ENCODE results near the gene DRICH1.
"Not testable (repeated sequence)": the region's sequence is repeated elsewhere in the genome, so short reads cannot be mapped to it uniquely, and the experiment has no call there.

The DRICH1 gene

DNA sequence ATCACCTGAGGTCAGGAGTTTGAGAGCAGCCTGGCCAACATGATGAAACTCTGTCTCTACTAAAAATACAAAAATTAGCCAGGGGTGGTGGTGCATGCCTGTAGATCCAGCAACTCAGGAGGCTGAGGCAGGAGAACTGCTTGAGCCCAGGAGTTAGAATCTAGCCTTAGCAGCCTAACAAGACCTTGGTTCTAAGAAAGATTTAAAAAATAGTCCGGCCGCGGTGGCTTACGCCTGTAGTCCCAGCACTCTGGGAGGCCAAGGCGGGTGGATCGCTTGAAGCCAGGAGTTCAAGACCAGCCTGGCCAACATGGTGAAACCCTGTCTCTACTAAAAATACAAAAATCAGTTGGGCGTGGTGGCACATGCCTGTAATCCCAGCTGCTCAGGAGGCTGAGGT, 14.4 kb upstream of the DRICH1 start:
- DNase-seq, result not testable (repeated sequence)

GRCh38 chr22:23640206-23640605, 8.1 kb upstream of the DRICH1 start:
- not testable (repeated sequence) for DNase-seq

DNA sequence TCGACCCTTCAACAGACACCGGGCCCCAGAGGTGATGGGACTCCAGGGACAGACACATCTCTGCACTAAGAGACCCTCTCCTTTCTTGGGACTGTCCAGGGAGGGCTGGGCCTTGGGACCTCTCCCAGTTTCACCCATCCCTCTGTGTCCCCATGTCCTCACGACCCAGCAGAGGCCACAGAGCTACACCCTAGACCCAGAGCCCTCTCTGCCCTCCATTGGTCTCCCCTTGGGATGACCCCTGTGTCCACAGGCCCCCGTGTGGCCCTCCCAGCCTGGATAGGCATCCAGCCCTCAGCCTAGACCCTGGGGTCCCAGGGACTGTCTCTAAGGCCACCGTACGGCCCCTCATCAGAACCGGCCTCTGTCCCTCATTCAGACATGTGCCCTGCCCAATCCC, 7.5 kb upstream of the DRICH1 start:
- no peak for DNase-seq

- no peak for DNase-seq
Measured at GRCh38 chr22:23638611-23639010, 6.5 kb upstream of the DRICH1 start.

GRCh38 chr22:23635291-23635690, 3.2 kb upstream of the DRICH1 start:
- not testable (repeated sequence) for DNase-seq

DNA sequence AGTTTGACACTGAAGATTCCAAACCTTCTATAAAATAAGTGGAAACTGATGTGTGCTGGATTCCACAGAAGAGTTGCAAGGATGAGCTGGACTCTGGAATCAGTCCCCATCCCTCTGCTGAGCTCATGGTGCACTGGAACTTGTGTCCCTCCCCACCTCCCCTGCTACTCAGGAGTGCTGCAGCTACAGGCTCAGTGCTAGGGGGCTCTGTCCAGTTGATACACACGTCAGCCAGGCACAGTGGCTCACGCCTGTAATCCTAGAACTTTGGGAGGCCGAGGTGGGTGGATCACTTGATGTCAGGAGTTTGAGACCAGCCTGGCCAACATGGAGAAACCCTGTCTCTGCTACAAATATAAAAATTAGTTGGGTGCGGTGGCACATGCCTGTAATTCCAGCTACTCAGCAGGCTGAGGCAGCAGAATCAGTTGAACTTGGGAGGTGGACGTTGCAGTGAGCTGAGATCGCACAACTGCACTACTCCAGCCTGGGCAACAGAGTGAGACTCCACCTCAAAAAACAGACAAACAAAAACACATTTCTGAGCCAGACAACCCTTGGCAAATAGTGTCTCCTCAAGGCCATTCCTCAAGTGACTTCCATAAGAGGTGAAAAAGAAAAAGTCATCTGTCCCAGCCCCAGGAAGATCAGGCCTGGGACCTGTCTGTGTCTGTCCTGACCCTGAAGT, 3.9 kb downstream of the DRICH1 start:
- not testable (repeated sequence) for DNase-seq

DNA sequence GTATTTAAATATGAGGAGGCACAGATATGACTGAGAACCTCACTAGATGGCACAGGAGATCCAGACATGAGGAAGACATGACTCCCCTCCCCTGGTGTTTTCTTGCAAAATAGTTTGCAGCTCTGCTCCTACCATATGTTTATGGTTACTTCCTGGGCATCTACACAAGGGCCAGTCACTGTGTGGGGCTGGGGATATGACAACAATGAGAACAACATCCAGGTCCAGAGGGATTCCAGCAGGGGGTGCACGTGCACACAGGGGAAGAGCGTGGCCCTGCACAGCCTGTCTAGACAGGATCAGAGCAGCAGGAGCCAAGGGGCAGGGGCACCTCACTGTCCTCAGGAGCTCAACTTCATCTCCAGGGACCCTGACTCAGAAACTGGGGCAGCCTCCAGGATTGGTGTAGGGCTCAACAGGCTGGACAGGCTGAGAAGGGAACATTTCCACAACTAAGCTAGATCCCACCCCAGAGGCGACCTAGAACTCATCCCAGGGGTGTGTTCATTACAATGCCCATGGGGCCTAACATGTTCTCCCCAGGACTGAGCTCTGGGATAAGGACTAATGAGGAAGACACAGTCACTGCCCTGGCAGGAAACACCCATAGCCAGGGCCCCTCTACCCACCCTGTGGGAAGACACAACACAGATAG, 4.6 kb downstream of the DRICH1 start:
- peak; percentile 47 for DNase-seq

DNA sequence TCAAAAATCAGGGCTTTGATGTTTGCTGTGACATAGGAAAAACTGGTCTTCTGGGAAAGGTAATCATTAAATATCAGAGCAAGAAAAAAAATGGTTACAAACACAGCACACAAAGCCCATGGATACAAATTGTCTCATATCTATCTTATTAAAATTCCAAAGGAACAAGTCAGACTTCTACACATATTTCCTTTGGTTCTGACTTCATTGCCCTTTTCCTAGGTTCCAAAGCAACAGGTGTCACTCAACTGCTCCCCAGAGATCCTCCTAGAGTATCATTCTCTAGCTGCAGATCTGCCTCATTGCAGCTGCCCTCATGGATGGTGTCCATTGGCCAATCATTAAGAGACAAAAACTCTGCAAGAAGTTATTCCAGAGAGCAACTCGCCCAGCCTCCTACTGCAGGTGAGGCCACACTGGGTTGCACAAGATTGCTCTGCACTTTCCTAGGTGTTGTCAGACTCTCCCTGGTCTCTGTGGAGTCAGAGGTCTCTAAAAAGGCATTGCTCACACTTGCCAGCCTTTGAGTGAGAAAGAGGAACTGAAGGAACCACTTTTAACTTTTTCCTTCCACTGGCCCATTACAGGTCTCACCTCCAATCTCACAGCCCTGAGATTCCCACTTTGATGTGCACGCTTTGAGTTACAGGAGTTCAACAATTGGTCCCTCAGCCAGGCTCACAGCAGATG, 5.7 kb downstream of the DRICH1 start:
- no peak for DNase-seq

GRCh38 chr22:23622634-23623033, 9.5 kb downstream of the DRICH1 start:
- no peak for DNase-seq

DNA sequence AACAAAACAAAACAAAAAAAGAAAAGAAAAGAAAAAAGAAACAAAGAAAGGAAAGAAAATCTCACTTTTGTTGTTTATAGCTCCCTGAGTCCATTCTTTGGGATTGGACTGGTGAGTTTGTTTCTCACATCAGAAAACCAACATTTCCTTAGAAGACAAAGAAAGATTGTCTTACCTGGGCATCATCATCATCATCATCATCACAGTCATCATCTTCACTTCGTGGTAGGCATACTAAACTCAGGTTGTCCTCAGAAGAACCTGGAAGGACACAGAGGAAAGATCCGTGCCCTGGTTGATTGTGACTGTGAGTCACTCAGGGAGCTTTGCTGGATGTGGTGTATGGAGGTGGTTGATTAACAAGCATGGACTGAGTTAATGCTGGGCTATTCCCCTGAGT, 10.2 kb downstream of the DRICH1 start:
- DNase-seq, result not testable (repeated sequence)

DNA sequence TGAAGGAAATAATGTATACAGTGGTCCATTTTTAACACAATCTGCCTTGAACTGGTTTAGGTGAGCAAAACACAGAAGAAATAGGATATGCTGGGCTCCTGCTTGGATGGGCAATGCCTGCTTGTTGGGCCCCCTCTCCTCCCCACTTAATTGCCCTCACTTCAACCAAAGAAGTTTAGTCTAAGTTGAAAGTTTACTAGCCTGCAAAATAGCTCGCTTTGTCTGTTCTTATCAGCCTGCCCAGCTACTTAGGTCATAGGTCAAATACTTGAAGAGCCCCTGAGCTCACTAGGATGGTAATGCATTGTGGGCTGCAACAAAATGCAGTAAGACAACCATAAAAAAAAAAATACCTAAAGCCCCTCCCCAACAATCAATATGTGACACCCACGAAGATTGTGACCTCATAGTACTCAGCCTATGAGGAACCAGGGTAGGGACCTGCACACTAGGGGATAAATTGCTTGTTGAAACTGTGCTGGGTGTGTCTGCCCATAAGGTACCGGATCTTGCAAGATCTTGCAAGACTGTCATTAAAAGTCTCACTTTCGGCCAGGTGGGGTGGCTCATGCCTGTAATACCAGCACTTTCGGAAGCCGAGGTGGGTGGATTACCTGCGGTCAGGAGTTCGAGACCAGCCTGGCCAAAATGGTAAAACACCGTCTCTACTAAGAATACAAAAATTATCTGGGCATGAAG, 10.9 kb downstream of the DRICH1 start:
- no peak for DNase-seq

DNA sequence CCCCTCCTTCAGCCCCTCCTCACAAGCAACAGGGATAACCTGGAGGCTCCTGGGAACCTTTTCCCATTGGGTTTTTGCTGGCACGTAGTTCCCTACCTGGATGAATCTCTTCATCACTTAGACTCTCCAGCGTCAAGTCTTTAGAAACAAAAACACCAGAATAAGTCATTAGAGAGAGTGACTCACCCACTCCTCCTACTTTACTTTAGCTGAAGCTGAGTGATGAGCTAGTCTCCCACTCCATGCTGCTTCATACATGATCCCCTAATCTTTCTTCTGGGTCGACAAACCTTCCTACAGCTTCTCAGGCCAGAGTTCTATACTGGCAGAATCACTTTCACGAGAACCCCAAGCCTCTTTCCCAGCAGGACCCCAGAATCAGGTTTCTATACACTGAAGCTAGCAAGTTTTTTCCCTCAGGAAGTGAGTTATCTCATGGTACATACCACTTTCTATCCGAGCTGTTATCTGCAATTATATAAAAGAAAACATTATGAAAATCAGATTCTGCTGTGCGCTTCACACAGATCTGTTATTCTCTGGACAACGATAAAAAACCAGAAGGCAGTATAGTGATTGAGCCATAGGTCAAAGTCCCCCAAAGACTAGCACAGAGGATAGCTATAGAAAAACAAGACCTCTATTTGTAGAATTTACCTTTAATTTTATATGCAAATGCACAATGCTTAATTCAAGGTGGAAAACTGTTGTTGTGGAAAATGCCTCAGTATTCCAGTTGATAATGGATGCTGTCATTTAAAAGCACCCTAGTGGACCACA, 18.7 kb downstream of the DRICH1 start:
- no peak for DNase-seq

DNA sequence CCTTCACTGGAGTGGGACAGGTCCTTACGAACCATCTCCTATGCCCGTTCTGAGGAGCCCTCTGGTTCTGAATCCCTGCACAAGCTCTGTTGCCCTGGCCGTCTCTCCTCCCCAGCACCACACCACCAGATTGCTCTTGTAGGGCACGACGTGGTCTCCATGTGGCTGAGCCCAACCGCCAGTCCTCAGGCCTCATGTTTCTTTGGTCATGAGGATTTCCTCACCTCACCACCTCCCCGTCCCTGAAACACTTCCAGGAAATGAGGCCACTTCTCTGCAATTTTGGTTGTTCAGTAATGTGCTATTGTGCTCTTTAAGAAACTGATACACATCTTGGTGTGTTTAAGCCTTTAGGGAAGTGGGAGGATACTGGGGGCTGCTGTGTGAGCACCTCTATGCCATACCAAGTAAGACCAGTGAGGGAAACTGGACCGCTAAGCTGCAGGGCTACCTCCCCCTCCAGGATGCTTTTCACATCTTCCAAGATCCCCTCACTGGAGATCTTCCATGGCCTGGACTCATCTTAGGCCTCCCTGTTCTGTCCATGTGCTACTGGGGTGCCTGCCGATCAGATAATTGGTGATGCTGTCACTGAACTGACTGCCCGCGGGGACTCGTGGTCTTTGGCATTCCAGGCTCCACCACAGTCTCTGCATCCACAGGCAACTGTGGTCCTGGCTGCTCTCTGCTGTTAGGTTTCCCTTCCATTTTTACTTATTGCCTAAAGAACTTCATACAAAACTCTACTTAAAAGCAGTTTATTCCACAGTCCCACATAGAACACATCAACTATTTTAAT, 21.9 kb downstream of the DRICH1 start:
- DNase-seq, result no peak

- no peak for DNase-seq
Measured at GRCh38 chr22:23608583-23608982, 23.5 kb downstream of the DRICH1 start.

DNA sequence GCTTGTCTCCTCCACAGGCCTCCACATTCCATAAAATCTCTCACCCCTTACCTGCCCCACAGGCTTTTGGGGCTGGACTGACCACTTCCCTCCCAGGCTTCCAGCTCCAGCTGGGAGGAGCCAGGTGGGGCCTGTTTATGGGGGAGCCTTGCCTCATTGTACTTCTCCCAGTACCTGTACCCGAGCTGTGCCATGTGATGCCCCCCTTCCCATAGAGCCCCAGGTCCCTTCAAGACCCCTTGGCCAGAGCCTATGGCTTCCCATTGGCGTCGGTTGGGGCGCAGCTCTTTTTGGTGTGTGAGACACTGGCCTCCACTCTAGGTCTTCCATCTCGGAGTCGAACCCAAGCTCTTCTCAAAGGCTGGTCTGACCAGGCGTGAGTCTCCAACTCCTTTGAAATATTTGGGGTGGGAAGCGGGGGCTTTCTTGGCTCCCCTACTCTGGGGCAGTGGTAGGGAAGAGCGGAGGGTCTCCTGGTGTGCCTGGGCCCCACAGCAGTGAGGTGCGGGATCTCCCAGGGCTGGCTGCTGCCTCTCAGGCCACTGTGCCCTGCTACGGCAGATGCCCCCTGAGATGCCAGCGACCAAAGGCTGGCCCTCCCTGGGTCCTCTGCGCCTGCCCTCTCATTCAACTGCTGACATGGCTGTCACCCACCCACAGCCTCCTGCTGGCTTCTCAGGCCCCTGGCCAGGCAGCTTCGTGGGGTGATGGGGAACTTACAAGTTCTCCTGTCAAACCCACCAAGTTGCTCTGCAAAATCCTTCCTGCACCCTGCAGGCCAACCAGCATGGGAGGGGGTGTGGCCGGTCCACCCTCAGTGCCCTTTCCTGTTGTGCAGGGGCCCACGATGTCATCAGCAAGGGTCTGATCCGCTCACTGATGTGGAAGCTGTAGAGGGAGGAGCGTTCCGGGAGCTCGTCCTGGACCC, 25.7 kb downstream of the DRICH1 start:
- no peak for DNase-seq

- DNase-seq, result no peak
Measured at GRCh38 chr22:23604939-23605712, 27.0 kb downstream of the DRICH1 start.

DNA sequence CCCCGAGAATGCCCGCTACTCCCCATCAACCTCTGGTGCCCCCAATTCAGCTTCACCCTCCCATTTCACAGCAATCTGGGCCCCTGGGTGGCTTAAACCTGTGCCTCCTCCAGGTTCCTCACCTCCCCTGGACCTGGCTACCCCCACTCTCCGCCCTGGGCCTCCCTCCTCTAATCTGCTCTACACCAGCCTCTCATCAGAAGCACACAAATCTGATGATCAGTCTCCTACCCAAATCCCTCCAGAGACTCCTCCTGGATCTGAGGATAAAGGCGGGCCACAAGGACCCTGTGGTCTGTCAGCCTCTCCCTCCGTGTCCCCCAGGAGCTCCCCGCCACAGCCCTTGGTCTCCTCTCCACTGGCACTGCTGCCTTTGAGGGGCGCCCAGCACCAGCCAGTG, 28.9 kb downstream of the DRICH1 start:
- no peak for DNase-seq

- DNase-seq, result no peak
Measured at GRCh38 chr22:23598805-23599518, 33.2 kb downstream of the DRICH1 start.

Data from suppressor macrophage treated with lipopolysaccharide for 4 hours (primary cell).